Memory B cell (primary cell): ENCODE measurements around the gene OR10H2.
"Not testable (repeated sequence)": the region's sequence is repeated elsewhere in the genome, so short reads cannot be mapped to it uniquely, and the experiment has no call there.

ENCODE experiments used
- ATAC-seq: fragments of 150-1000 bp; cut with Tn5 transposase; 2 replicates; pipeline ENCODE4 v1.10.0; 2021; ENCODE audit warnings: low read depth, mild to moderate bottlenecking, moderate library complexity
- DNase-seq, 2 donors: peaks; one replicate each; pipeline ENCODE4 v3.0.0; 2022; ENCODE audit warnings: low spot score in 2 of 2
- H3K27ac Mint-ChIP-seq: one replicate; pipeline ENCODE4 v1.8.0; 2022; ENCODE audit warnings: mild to moderate bottlenecking, moderate library complexity, mixed read lengths
- H3K27me3 Mint-ChIP-seq: one replicate; pipeline ENCODE4 v1.8.0; 2022; ENCODE audit warnings: mixed read lengths
- H3K36me3 Mint-ChIP-seq: one replicate; pipeline ENCODE4 v1.8.0; 2022; ENCODE audit warnings: mild to moderate bottlenecking, mixed read lengths
- H3K4me1 Mint-ChIP-seq: one replicate; pipeline ENCODE4 v1.8.0; 2022; ENCODE audit warnings: mixed read lengths
- H3K4me3 Mint-ChIP-seq: one replicate; pipeline ENCODE4 v1.8.0; 2022; ENCODE audit warnings: mild to moderate bottlenecking, moderate library complexity, mixed read lengths
- H3K9me3 Mint-ChIP-seq: one replicate; pipeline ENCODE4 v1.8.0; 2022; ENCODE audit warnings: mixed read lengths

OR10H2 gene

GRCh38 chr19:15727724-15728123, at the start of gene OR10H2:
Gene OR10H2, plus strand, starts transcription at chr19:15728024. Its CDS starts 20 bp downstream, at chr19:15728044.
- no peak for ATAC-seq
- no peaks in the 10 kb centered on the region for H3K4me1 Mint-ChIP-seq
- no peaks in the 10 kb centered on the region for H3K36me3 Mint-ChIP-seq
- H3K4me3 Mint-ChIP-seq: no peak within 1 kb of the TSS
- peaks cover 25% of the 10 kb centered on the region for H3K27me3 Mint-ChIP-seq
- H3K27ac Mint-ChIP-seq: no peak within 1 kb of the TSS
- peaks cover 4% of the 10 kb centered on the region for H3K9me3 Mint-ChIP-seq
- DNase-seq: no peak

- H3K4me1 Mint-ChIP-seq: peaks cover 8% of the 10 kb centered on the region
- H3K36me3 Mint-ChIP-seq: peaks cover 2% of the 10 kb centered on the region
- peaks cover 26% of the 10 kb centered on the region for H3K27me3 Mint-ChIP-seq
- peaks cover 7% of the 10 kb centered on the region for H3K9me3 Mint-ChIP-seq
- no peak for ATAC-seq
- H3K4me3 Mint-ChIP-seq: no peak overlapping the region
- DNase-seq: no peak
- no peak overlapping the region for H3K27ac Mint-ChIP-seq
Measured at GRCh38 chr19:15679089-15679488, 48.7 kb upstream of the OR10H2 start.

- H3K27ac Mint-ChIP-seq, H3K9me3 Mint-ChIP-seq, DNase-seq, H3K36me3 Mint-ChIP-seq, H3K4me1 Mint-ChIP-seq, ATAC-seq, H3K4me3 Mint-ChIP-seq: not testable (repeated sequence)
- H3K27me3 Mint-ChIP-seq: peaks cover 30% of the 10 kb centered on the region
Measured at GRCh38 chr19:15679865-15680264, 48.0 kb upstream of the OR10H2 start.

DNA sequence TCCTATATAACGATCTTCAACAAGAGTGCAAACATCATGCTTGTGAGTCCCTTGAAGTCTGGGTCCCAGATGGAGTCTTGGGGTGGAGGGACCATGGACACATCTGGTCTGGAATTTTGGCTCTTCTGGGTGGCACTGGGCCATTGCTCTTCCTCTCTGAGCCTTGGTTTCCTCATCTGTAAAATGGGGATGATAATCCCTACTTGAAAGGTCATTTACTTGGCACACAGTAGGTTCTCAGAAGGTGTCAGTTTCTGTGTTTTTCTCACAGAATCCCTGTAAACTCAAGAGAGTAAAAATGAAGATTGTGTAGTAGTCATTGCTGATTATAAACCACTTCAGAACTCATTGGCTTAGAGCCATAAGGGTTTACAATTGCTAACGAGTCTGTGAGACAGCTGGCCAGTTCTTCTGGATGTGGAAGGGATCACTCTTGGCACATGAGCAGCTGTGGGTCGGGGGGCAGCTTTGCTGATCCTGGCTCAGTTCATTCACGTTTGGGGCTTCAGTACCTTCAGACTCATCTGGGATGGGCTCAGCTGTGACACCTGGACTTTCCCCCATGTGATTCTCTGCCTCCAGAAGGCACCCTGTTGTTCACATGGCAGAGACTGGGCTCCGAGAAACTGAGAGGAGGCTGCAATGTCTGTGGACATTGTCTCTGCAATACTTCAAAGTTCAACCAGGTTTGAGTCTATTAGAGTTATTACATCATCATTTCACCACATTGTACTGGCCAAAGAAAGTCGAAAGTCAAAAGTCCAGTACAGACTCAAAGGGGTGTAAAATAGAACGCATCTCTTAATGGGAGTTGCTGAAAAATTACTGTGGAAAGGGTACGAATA, 47.1 kb upstream of the OR10H2 start:
- H3K4me1 Mint-ChIP-seq: peaks cover 5% of the 10 kb centered on the region
- H3K36me3 Mint-ChIP-seq: peaks cover 4% of the 10 kb centered on the region
- H3K27ac Mint-ChIP-seq: no peak overlapping the region
- DNase-seq (no peak), ATAC-seq (no peak)
- peaks cover 31% of the 10 kb centered on the region for H3K27me3 Mint-ChIP-seq
- no peak overlapping the region for H3K4me3 Mint-ChIP-seq
- H3K9me3 Mint-ChIP-seq: peaks cover 5% of the 10 kb centered on the region

DNA sequence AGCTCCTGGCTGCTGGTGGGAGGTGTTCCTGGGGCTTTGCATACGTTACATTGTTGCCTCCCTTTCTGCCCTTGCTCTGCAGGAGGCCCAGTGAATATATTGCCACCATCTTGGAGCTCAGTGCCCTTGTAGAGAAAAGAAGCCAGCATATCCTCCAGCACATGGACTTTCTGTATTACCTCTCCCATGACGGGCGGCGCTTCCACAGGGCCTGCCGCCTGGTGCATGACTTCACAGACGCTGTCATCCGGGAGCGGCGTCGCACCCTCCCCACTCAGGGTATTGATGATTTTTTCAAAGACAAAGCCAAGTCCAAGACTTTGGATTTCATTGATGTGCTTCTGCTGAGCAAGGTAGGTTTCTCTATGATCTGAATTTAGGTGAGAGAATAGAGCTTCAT, 44.4 kb upstream of the OR10H2 start:
- DNase-seq (no peak), ATAC-seq (no peak)
- Mint-ChIP-seq H3K36me3 (peaks cover 6% of the 10 kb centered on the region), H3K4me1 (no peaks in the 10 kb centered on the region), H3K27me3 (peaks cover 28% of the 10 kb centered on the region), H3K4me3 (no peak overlapping the region), H3K9me3 (peaks cover 7% of the 10 kb centered on the region), H3K27ac (no peak overlapping the region)

GRCh38 chr19:15684828-15685227, 43.0 kb upstream of the OR10H2 start:
- no peak for DNase-seq
- Mint-ChIP-seq H3K36me3 (peaks cover 6% of the 10 kb centered on the region), H3K4me1 (no peaks in the 10 kb centered on the region), H3K27me3 (peaks cover 27% of the 10 kb centered on the region), H3K4me3 (no peak overlapping the region), H3K27ac (no peak overlapping the region), H3K9me3 (peaks cover 13% of the 10 kb centered on the region)
- ATAC-seq: no peak

DNA sequence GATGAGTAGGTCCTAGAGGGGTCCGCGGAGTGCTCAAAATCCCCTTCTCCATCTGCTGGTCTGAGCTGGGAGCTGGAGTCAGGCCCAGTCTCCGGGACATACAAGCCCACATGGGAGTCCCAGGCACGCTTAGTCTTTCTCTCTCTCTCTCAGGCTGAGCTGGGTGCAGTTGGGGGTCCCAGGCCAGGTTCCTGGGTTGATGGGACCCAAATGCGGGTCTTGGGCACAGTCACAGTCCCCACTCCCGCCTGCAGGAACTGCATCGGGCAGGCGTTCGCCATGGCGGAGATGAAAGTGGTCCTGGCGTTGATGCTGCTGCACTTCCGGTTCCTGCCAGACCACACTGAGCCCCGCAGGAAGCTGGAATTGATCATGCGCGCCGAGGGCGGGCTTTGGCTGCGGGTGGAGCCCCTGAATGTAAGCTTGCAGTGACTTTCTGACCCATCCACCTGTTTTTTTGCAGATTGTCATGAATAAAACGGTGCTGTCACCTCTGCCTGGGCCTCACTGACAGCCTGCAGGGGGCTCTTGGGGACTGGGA, 31.1 kb upstream of the OR10H2 start:
- H3K4me1 Mint-ChIP-seq: no peaks in the 10 kb centered on the region
- H3K4me3 Mint-ChIP-seq: peak overlapping the region; percentile 39
- H3K36me3 Mint-ChIP-seq: no peaks in the 10 kb centered on the region
- ATAC-seq (no peak), DNase-seq (no peak)
- H3K27ac Mint-ChIP-seq: no peak overlapping the region
- H3K27me3 Mint-ChIP-seq: peaks cover 14% of the 10 kb centered on the region
- peaks cover 2% of the 10 kb centered on the region for H3K9me3 Mint-ChIP-seq

GRCh38 chr19:15701757-15702533, 25.9 kb upstream of the OR10H2 start:
- H3K9me3 Mint-ChIP-seq: peaks cover 2% of the 10 kb centered on the region
- peaks cover 20% of the 10 kb centered on the region for H3K27me3 Mint-ChIP-seq
- H3K27ac Mint-ChIP-seq: no peak overlapping the region
- no peak overlapping the region for H3K4me3 Mint-ChIP-seq
- H3K36me3 Mint-ChIP-seq: no peaks in the 10 kb centered on the region
- DNase-seq (no peak), ATAC-seq (no peak)
- H3K4me1 Mint-ChIP-seq: no peaks in the 10 kb centered on the region

DNA sequence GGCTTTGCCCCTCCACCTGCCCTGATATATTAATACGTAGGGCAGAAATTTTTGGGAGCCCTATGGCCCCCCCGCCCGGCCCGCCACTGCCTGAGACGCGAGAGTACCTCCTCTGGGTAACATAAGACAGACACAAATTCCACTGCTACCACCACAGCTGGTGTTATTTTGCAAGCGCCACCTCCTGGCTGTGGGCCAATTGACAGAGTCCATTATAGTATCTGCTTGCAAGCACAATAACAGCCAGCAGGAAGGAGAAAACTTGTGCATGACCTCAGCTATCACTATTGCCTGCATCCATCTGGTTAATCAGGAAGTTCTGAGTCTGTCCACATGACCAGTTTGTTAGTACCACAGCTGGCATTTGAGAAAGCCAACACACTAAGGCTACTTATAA, 25.3 kb upstream of the OR10H2 start:
- Mint-ChIP-seq H3K4me1 (no peaks in the 10 kb centered on the region), H3K4me3 (no peak overlapping the region), H3K27ac (no peak overlapping the region), H3K36me3 (no peaks in the 10 kb centered on the region), H3K9me3 (peaks cover 2% of the 10 kb centered on the region), H3K27me3 (peaks cover 16% of the 10 kb centered on the region)
- DNase-seq (no peak), ATAC-seq (no peak)

GRCh38 chr19:15714638-15715037, 13.2 kb upstream of the OR10H2 start:
- Mint-ChIP-seq H3K4me3 (no peak overlapping the region), H3K4me1 (no peaks in the 10 kb centered on the region), H3K9me3 (peaks cover 2% of the 10 kb centered on the region), H3K36me3 (no peaks in the 10 kb centered on the region), H3K27me3 (peaks cover 9% of the 10 kb centered on the region), H3K27ac (no peak overlapping the region)
- ATAC-seq (no peak), DNase-seq (no peak)

GRCh38 chr19:15715642-15716041, 12.2 kb upstream of the OR10H2 start:
- H3K27ac Mint-ChIP-seq: no peak overlapping the region
- no peak for DNase-seq
- H3K36me3 Mint-ChIP-seq: no peaks in the 10 kb centered on the region
- H3K9me3 Mint-ChIP-seq: peaks cover 2% of the 10 kb centered on the region
- no peak for ATAC-seq
- H3K4me1 Mint-ChIP-seq: no peaks in the 10 kb centered on the region
- no peak overlapping the region for H3K4me3 Mint-ChIP-seq
- peaks cover 9% of the 10 kb centered on the region for H3K27me3 Mint-ChIP-seq

DNA sequence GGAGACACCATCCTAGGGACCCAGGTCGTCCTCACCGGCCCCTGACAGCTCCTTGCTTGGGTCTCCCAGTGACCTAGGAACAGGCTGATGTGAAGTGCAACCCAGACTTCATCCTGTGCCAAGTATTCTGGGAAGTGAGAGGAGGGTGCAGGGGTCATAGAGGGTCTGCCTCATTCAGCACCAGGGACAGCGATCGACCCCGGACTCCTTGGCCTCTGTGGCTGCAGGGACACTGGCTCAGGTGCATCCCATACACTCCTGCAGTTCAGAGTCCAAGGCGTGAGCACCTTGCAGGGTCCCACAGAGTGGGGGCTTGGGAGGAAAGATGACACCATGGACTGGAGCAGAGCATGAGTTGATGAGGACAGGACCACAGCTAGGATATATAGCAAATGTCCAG, 10.0 kb upstream of the OR10H2 start:
- H3K4me3 Mint-ChIP-seq: no peak overlapping the region

DNA sequence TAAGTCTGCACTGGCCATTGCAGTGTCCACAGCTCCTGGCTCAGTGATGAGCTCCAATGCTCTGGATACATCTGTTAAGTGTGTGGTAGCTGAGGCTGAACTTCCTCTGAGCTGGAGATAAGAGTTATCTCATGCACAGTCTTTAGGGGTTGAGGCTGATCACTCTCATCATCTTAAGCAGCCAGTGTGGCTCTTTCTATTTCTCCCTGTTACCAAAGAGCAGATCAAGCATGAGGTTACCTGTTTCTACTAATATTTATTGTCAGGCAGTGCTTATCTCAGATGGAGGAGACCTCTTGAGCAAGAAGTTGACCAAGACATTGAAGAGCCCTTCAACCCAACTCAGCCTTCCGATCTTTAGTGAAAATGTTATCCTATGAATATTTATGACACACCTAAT, 6.6 kb upstream of the OR10H2 start:
- peaks cover 9% of the 10 kb centered on the region for H3K9me3 Mint-ChIP-seq
- no peaks in the 10 kb centered on the region for H3K36me3 Mint-ChIP-seq
- no peak for DNase-seq
- ATAC-seq: no peak
- no peak overlapping the region for H3K4me3 Mint-ChIP-seq
- no peaks in the 10 kb centered on the region for H3K4me1 Mint-ChIP-seq
- no peak overlapping the region for H3K27ac Mint-ChIP-seq
- H3K27me3 Mint-ChIP-seq: peaks cover 27% of the 10 kb centered on the region

More for the DNA sequence above, 10.0 kb upstream of the OR10H2 start:
- no peaks in the 10 kb centered on the region for H3K36me3 Mint-ChIP-seq
- H3K4me1 Mint-ChIP-seq: no peaks in the 10 kb centered on the region
- peaks cover 4% of the 10 kb centered on the region for H3K9me3 Mint-ChIP-seq
- DNase-seq: no peak
- peaks cover 14% of the 10 kb centered on the region for H3K27me3 Mint-ChIP-seq
- no peak for ATAC-seq
- no peak overlapping the region for H3K27ac Mint-ChIP-seq

GRCh38 chr19:15722956-15723355, 4.9 kb upstream of the OR10H2 start:
- Mint-ChIP-seq H3K4me3 (no peak overlapping the region), H3K27me3 (peaks cover 24% of the 10 kb centered on the region), H3K27ac (no peak overlapping the region), H3K4me1 (no peaks in the 10 kb centered on the region), H3K9me3 (peaks cover 9% of the 10 kb centered on the region), H3K36me3 (no peaks in the 10 kb centered on the region)
- DNase-seq (no peak), ATAC-seq (no peak)
